IMR-90 (cell line): Measurements from ENCODE around the gene DNAJB8.

ENCODE experiments used
- BHLHE40 ChIP-seq: fragments of 150-350 bp; IDR thresholded peaks from 2 replicates; pipeline ENCODE4 v1.6.1; 2016; ENCODE audit warnings: mild to moderate bottlenecking, low read depth, low read length
- MAFK ChIP-seq: IDR thresholded peaks from 2 replicates; pipeline ENCODE4 v1.6.1; 2012; ENCODE audit warnings: low read depth, low read length, improper control_type of control experiment
- MAZ ChIP-seq: IDR thresholded peaks from 2 replicates; pipeline ENCODE4 v1.6.1; 2012; ENCODE audit warnings: low read depth, mild to moderate bottlenecking, low read length, improper control_type of control experiment, moderate library complexity, borderline replicate concordance
- MXI1 ChIP-seq: IDR thresholded peaks from 2 replicates; pipeline ENCODE4 v1.6.1; 2012; ENCODE audit warnings: low read depth, mild to moderate bottlenecking, low read length, moderate library complexity, borderline replicate concordance
- POLR2A ChIP-seq: IDR thresholded peaks from 2 replicates; pipeline ENCODE4 v1.6.1; 2012; ENCODE audit warnings: mild to moderate bottlenecking, low read depth, low read length
- SMC3 ChIP-seq: fragments of 150-350 bp; IDR thresholded peaks from 2 replicates; pipeline ENCODE4 v1.6.1; 2016; ENCODE audit warnings: low read depth, mild to moderate bottlenecking, antibody characterized with exemption, low read length, moderate library complexity
- TF ChIP-seq, protein P1 (sequence below): conservative IDR thresholded peaks from 2 replicates; pipeline ENCODE4 v1.5.1; 2012; ENCODE audit warnings: mild to moderate bottlenecking, low read depth, low read length, improper control_type of control experiment

DNA sequence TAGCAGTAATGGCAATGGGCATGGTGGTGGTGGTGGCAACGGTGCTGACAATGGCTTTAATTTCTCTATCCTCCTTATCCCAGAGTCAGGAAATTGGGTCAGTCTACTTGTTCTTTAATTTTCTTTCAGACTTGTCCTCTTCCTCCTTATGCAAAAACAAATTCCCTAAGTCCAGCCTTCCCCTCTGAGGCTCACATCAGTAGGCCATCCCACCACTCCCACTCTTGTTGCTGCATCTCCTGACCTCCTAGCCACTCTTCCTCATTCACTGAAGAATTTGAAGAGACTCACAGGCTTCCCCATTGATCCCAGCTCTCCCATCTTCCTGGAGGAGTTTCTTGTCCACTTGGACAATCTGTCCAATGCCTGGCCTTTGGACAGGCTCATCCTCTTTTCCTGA lies 19.9 kb downstream of the DNAJB8 start:
- TF ChIP-seq, protein P1, sequence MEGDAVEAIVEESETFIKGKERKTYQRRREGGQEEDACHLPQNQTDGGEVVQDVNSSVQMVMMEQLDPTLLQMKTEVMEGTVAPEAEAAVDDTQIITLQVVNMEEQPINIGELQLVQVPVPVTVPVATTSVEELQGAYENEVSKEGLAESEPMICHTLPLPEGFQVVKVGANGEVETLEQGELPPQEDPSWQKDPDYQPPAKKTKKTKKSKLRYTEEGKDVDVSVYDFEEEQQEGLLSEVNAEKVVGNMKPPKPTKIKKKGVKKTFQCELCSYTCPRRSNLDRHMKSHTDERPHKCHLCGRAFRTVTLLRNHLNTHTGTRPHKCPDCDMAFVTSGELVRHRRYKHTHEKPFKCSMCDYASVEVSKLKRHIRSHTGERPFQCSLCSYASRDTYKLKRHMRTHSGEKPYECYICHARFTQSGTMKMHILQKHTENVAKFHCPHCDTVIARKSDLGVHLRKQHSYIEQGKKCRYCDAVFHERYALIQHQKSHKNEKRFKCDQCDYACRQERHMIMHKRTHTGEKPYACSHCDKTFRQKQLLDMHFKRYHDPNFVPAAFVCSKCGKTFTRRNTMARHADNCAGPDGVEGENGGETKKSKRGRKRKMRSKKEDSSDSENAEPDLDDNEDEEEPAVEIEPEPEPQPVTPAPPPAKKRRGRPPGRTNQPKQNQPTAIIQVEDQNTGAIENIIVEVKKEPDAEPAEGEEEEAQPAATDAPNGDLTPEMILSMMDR, result no peak
- TF ChIP-seq MAFK (no peak), POLR2A (no peak), MXI1 (no peak), BHLHE40 (no peak), SMC3 (no peak), MAZ (no peak)
